Forelimb muscle (tissue), 1 donor: Measurements from ENCODE around the gene ZNF234. TPM values are rescaled to one million over a fixed set of nuclear protein-coding genes. Genes with fewer than 3 reads are reported as not detected.
"Not testable (repeated sequence)": the region's sequence is repeated elsewhere in the genome, so short reads cannot be mapped to it uniquely, and the experiment has no call there.

ENCODE experiments used
- DNase-seq: peaks from one replicate; pipeline ENCODE4 v3.0.0-alpha.2; 2013; ENCODE audit warnings: low read depth
- polyA plus RNA-seq: library from polyadenylated mRNA; unstranded; fragments of 120-200 nt; gene quantifications from one replicate; pipeline ENCODE4 v1.2.1, GENCODE V29; 2013; ENCODE audit not compliant: insufficient read length

Gene ZNF234
- polyA plus RNA-seq, 1 donor = 9.4 TPM

DNA sequence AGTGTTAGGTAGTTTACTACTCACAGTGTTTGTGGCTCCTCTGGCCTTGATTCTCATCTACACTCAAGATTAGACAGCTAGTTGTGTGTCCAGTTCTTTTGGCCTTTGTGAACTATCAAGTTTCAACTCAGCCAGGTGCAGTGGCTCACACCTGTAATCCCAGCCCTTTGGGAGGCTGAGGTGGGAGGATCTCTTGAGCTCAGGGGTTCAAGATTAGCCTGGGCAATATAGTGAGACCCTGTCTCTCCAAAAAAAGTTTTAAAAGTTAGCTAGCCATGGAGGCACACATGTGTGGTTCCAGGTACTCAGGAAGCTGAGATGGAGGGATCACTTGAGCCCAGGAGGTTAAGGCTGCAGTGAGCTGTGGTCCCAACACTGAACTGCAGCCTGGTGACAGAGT is 39.6 kb downstream of the ZNF234 start:
- DNase-seq = no peak

DNA sequence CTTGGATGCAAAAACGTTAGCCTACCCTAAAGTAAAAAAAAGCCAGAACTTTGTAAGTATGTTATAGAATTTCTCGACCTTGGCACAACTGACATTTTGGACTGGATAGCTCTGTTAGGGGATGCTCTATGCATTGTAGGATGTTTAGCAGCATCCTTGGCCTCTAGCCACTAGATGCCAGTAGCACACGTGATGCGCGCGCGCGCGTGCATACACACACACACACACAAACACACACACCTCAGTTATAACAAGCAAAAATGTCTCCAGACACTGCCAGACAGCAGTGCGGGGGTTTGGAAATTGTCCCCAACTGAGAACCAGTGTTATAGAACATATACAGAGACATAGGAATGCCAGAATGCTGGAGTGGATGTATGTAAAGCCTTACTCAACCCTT is 40.8 kb downstream of the ZNF234 start:
- no peak for DNase-seq

DNA sequence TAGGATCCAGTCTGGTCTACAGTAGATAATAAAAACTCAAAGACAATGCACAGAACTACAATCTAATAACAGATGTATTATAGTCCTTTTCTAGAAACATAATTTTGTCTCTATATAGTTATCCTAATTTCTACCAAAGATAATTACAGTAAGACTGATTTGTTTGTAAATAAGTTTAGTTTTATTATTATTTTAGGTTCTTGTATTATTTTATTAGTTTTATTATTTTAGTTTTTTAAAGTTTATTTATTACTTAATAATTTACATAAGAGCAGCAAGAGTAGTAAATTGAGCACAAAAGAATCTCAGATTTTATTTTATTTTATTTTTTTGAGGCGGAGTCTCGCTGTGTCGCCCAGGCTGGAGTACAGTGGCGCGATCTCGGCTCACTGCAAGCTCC is 48.7 kb downstream of the ZNF234 start:
- DNase-seq = no peak

DNA sequence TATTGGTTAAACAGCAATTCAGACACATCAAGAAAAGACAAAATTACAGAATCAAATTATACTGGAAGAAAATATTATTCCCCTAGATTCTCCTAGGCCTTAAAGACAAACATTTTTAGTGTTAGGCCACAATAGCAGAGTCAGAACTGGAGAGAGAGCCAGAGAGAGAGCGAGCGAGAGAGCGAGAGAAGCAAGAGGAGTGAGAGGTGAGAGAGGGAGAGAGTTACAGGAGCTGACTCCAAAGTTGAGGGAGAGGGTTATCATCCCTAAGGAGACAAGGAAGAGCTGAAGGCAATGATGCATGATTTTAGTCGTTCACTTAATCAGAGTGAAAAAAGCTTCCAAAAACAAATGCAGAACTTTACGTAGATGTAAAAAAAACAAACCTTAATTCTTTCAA is 50.8 kb downstream of the ZNF234 start:
- DNase-seq = no peak

DNA sequence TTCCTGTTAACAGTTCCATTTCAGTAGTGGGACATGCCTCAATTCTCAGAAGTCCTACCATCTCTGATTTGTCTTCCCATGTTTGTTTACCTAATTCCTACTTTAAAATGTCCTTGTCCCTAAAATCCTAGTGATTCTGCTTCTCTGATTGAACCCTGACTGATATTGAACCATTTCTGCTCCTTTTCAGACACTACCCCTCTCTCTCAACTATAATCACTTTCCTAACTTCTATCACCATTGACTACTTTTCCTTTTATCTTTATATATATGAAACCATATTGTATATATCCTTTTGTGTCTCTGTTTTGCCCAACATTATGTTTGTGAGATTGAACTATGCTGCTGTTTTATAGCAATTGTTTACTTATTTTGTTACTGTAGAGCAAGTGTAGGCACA is 55.4 kb downstream of the ZNF234 start:
- no peak for DNase-seq

DNA sequence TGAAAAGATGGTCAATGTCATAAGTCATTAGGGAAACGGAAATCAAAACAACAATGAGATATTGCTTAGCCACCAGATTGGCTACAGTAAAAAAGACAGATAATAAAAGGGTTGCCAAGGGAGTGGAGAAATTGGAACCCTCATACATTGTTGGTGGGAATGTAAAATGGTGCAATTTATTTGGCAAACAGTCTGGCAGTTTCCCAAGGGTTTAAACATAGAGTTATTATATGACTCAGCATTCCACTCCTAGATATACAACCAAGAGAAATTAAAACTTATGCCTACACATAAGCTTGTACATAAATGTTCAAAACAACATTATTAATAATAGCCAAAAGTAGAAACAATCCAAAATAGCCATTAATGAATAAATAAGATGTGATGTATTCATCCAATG is 61.1 kb downstream of the ZNF234 start:
- no peak for DNase-seq

DNA sequence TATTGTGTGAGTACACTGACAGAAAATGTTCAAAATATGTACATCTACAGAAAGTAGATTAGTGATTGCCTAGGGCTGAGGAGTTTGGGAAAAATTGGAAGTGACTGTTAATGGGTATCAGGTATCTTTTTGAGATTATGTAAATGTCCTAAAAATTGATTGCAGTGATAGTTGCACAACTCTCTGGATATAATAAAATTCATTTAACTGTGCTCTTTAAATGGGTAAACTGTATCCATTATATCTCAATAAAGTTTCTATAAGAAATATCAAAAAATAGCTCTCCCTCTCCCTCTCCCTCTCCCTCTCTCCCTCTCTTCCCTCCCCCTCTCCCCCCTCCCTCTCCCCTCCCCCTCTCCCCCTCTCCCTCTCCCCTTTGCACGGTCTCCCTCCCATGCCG is 61.6 kb downstream of the ZNF234 start:
- no peak for DNase-seq

DNA sequence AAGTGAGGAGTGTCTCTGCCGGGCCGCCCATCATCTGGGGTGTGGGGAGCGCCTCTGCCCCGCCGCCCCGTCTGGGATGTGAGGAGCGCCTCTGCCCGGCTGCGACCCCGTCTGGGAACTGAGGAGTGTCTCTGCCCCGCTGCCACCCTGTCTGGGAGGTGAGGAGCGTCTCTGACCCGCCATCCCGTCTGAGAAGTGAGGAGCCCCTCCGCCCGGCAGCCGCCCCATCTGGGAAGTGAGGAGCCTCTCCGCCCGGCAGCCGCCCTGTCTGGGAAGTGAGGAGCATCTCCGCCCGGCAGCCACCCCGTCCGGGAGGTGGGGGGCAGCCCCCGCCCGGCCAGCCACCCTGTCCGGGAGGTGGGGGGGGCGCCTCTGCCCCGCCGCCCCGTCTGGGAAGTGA is 62.5 kb downstream of the ZNF234 start:
- not testable (repeated sequence) for DNase-seq

DNA sequence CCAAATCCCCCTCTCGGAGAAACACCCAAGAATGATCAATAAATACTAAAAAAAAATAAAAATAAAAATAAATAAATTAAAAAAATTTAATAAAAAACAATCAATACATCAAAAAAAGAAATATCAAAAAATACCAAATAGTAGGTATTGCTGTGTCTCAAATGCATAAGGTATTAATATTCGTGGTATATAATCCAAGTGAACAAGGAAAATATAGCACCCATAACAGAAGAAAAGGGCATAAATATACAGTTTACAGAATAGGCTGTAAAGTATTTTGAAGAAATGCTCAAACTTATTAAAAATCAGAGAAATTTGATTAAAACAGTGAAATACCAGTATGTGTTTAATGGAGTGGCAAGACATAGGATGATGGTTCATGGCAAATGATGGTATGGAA is 63.4 kb downstream of the ZNF234 start:
- DNase-seq = no peak

DNA sequence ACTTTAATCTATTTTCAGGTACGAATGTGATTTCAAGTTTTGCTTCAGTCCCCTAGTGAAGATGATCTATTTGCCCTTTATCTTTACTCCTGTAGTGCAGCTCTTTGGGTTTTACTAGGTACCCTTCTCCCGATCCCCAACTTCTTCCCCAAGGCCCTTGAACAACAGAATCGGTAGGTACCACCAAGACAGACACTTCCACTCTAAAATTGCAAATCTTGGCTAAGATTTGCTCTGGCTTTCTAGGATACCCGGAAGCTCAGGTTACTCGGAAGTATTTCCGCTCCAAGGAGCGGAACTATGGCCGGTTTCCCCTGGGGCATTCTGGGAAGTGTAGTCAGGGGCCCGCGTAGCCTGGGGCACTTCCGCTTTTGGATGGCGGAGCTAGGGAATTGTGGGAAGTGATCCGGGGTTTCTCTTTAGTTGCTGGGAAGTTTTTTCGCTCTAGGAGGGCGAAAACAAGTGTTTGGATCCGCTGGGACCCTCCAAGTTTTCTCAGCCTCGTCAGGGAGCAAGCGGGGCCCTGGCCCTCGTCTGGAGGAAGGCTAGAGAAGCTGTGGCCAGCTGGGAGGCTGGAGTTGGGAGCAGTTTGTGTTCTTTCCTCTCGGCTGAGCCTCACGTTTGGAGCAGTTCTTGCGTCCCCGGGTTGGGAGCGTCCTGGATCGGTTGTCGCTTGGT is 65.9 kb downstream of the ZNF234 start:
- peak; percentile 91 for DNase-seq

Other genes starting within 250 kb of the ZNF234 start
- gene ZNF45, start 206.3 kb upstream of the ZNF234 start, polyA plus RNA-seq = 12.5 TPM
- gene ZNF221, start 190.3 kb upstream of the ZNF234 start, polyA plus RNA-seq = 2.4 TPM
- gene ZNF155, start 157.4 kb upstream of the ZNF234 start, polyA plus RNA-seq = 7.0 TPM
- gene ZNF230, start 138.6 kb upstream of the ZNF234 start, polyA plus RNA-seq = 2.9 TPM
- gene ZNF222, start 116.2 kb upstream of the ZNF234 start, polyA plus RNA-seq = 4.7 TPM
- gene ZNF223, start 89.5 kb upstream of the ZNF234 start, polyA plus RNA-seq = 4.7 TPM
- gene ZNF284, start 69.4 kb upstream of the ZNF234 start, polyA plus RNA-seq = 2.6 TPM
- gene ZNF224, start 47.2 kb upstream of the ZNF234 start, polyA plus RNA-seq = 16.8 TPM
- 4.0 TPM for gene ZNF225, start 28.2 kb upstream of the ZNF234 start, polyA plus RNA-seq
- gene ZNF226, start 23.5 kb downstream of the ZNF234 start, polyA plus RNA-seq = 12.4 TPM
- gene ZNF227, start 71.0 kb downstream of the ZNF234 start, polyA plus RNA-seq = 12.9 TPM
- 2.7 TPM for gene ZNF233, start 118.3 kb downstream of the ZNF234 start, polyA plus RNA-seq
- 5.4 TPM for gene ZNF235, start 163.5 kb downstream of the ZNF234 start, polyA plus RNA-seq
- gene ZNF112, start 215.1 kb downstream of the ZNF234 start, polyA plus RNA-seq = 5.0 TPM